GM21576 (cell line): ENCODE data around the gene GPALPP1.
"Not testable (repeated sequence)": the region's sequence is repeated elsewhere in the genome, so short reads cannot be mapped to it uniquely, and the experiment has no call there.

Source experiments
- ATAC-seq: cut with Tn5 transposase; IDR thresholded peaks from one replicate; pipeline ENCODE4 v1.9.1; 2021; ENCODE audit warnings: mild to moderate bottlenecking, moderate library complexity; ENCODE audit not compliant: unreplicated experiment

The GPALPP1 gene, protein sequence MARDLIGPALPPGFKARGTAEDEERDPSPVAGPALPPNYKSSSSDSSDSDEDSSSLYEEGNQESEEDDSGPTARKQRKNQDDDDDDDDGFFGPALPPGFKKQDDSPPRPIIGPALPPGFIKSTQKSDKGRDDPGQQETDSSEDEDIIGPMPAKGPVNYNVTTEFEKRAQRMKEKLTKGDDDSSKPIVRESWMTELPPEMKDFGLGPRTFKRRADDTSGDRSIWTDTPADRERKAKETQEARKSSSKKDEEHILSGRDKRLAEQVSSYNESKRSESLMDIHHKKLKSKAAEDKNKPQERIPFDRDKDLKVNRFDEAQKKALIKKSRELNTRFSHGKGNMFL

DNA sequence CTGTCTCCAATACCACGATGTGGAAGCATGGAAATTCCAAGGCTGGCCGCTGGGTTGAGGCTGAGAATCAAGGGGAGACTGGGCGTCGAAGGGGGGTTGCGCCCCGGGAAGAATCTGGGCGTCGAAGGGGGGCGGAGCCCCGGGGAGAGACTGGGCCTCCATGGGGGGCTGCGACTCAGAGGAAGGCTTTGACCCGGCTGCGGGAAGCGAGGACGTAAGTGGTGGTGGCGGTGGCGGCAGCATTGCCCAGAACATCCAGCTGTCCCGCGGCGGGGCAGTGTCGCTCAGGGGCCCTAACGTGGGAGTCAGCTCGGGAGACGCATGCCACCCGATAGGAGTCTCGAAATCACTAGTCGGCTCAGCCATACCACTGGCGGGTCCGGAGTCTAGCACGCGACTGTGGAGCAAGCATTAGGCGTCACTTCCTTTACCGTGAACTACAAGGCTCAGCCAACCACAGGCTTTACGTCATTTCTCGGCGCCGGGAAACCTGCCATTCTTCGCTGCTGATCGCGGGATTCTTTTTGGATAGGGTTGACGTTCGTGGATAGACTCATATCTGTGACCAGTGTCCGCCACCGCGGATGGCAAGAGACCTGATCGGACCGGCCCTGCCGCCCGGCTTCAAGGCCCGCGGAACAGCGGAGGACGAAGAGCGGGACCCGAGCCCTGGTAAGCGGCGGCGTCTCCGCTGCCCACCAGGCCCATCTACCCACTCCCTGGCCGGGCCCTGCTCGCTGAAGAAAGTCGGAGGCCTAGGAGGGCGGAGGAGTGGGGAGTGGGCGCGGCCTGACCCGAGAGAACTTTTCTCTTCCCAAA is at the start of gene GPALPP1, which contains the start of gene NUFIP1:
Gene GPALPP1, plus strand, starts transcription at position 468 of the 819 bp plus-strand sequence. Its CDS starts 117 bp downstream, at position 585.
Gene NUFIP1, minus strand, starts transcription at position 401 of the 819 bp plus-strand sequence. Its CDS starts 35 bp downstream, at position 366.
- ATAC-seq, result peak; percentile 97

DNA sequence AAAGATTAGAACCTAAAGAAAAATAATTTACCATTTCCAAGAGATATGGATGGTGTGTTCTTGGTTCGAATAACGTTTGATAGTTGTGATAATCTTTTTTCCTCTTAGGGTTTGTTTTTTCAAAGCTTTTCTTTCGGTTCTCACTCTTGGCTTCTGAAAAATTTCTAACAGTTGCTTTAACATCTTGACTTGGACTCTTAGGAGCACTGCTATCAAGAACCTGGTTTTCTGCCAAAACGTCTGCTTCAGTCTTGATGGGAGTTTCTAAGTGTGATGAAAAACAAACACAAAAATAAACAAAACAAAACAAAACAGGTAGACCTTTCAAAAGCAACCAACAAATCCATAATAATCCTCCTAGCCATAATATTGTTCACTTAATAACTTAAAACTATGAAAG is 45.9 kb upstream of the GPALPP1 start:
- not testable (repeated sequence) for ATAC-seq

DNA sequence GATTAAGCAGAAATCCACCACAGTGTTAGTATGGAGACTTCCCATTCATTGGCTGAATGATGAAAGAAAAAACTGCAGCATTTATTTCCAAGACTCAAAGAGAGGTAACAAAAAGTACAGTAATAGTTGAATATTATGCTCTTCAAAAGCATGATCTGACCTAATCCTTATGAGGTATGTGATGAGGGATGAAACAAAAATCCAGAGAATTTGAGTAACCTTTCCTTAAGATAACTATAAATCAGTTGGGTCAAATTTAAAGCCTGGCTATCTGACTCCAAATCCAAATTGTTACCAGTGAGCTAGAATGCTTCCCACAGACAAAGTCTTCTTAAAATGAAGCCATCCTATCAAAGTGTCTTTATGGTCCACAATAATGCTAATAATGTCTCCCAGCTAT is 38.2 kb upstream of the GPALPP1 start:
- ATAC-seq, result no peak

DNA sequence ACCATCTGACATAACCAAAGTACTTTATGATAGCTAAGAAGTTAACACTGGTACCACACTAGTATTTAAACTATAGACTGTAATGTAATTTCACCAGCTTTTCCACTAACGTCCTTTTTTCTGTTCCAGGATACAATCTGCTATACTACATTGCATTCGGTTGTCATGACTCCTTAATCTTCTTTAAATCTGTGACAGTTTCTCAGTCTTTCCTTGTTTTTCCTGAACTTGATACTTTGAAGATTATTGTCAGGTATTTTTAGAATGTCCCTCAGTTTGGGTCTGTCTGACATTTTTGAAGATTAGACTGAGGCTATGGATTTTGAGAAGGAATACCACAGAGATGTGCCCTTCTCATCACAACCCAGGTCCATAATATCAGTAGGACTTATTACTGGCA is 36.7 kb upstream of the GPALPP1 start:
- no peak for ATAC-seq

DNA sequence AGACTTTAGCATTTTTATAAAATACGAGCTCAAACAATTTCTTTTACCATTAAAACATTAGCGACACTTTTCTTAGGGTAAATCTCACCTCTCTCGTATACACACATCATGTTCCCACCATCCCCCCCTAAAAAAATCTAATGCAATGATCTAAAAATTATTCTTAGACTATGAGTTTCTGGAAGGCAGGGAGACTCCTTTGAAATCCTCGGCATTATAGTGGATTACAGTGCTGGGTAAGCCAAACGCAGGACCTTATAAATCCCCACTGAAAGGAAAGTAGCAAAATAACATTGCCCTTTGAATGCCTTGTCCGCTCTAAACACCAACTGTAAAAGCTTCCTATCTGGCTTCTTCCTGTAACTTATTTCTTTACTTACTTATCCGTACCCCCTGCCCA is 35.1 kb upstream of the GPALPP1 start:
- ATAC-seq, result no peak

DNA sequence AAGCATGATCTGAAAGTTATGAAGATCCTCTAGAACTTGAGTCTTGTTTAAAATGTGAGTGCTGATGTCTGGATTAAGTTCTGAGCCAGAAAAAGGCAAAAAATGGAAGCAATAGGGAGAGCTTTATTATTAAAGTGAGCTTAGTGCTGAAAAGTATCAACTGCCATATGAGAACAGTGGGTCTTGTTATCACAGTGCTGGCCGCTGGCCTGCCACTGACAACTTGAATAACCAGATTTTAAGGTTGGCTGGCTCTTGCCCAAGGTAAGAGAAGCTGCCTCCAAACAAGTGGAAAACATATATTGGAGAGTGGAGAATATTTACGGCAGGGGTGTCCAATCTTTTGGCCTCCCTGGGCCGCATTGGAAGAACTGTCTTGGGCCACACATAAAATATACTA is 33.9 kb upstream of the GPALPP1 start:
- no peak for ATAC-seq

DNA sequence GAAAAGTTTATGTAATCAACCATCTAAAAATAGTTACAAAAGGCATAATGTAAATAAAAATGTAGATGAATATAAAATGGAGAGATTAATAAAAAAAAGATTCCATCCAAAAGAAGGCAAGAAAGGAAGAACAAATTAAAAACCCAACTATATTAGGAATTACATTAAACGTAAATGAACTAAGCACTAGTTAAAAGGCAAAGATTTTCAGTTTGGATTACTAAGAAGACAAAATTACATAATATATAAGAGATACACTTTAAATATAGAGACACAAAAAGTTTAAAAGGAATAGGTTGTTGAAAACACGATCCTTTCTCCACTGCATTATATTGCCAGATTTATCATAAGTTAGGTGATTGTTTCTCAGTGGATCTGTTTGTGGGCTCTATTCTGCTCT is 27.3 kb upstream of the GPALPP1 start:
- ATAC-seq, result no peak

DNA sequence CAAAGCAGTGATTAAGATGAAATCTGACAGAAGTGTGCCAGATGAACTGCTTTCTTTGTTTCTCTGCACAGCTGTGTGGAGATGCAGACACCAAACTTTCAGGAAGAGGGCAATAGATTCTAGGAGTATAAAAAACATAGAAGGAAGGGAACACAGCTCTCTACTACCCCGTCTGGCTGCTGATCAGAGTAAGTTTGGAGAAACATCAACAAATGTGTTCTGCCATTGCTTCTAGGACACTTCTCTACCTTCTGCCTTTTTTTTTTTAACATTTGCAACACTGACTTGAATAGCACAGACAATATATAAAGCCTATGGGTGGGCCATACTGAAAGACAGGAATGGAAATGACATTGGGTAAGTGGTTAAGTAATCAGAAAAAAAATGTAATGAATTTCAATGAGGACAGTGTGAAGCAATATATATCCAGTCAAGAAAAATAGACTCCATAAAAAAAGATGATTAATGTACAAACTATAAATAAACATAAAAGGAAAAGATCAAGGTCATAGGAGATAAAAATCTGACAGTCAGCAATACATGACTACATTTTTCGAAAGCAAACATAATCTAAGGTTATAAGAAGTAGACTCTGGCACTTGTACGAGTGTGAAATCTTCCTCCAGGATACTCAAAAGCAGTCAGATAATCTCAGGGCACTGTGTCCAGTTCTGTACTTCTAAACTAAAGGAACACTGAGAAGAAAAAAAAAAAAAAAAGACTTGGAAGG is 21.5 kb upstream of the GPALPP1 start:
- no peak for ATAC-seq

DNA sequence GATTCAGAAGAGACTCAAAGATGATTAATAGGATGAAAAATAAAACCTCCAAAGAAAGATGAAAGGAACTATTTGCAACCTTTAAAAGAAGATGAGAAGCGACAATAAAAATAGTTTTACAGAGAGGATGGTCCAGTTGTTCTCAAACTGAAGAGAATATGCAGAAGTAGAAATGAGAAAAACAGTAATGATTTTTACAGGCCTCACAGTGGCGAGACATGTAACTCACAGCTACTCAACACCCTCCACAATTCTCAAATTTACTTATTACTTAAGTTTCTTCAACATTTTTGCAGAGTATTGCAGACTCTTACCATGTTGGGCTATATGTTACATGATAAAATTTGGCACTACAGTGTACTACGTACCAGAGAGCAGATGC is 20.9 kb upstream of the GPALPP1 start:
- ATAC-seq, result no peak

DNA sequence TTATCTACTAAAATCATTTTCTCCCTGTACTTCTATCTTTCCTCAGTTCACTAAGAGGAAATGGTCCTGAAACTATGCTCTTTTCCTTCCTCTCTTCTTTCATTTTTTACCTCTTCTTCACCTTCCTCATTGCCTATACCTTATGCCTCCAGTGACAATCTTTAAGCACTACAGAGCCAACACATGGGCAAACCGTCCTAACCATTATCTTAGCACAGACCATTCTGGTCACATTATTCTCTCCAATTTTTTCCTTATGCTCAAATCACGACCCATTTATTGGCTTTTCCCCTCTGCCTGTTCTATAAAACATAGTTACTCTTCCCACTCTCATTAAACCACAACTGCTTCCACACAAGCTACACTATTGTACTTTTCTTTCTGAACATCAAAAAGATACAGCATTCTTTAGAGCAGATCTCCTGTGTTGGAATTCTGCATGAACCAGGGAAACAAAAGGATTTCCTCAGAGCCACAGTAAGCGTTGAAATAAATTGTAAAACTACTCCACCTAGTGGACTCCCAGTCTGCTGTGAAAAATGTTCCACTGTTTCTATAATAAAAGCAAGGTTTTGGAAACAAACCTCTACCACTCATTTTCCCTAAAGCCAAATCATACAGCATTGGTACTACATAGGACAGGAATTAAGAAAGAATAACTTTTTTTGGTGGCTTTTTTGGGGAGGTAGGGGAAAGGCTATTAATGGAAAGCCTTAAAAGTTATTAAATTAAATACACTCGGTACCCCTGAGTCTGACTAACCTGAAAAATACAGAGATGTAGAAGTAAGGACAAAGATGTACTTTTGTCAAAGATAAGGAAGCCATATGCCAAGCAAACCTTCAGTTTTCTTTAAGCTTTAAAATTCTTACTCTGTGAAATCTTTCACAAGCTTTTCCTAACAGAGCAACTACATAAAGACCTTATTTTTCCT is 19.5 kb upstream of the GPALPP1 start:
- no peak for ATAC-seq

DNA sequence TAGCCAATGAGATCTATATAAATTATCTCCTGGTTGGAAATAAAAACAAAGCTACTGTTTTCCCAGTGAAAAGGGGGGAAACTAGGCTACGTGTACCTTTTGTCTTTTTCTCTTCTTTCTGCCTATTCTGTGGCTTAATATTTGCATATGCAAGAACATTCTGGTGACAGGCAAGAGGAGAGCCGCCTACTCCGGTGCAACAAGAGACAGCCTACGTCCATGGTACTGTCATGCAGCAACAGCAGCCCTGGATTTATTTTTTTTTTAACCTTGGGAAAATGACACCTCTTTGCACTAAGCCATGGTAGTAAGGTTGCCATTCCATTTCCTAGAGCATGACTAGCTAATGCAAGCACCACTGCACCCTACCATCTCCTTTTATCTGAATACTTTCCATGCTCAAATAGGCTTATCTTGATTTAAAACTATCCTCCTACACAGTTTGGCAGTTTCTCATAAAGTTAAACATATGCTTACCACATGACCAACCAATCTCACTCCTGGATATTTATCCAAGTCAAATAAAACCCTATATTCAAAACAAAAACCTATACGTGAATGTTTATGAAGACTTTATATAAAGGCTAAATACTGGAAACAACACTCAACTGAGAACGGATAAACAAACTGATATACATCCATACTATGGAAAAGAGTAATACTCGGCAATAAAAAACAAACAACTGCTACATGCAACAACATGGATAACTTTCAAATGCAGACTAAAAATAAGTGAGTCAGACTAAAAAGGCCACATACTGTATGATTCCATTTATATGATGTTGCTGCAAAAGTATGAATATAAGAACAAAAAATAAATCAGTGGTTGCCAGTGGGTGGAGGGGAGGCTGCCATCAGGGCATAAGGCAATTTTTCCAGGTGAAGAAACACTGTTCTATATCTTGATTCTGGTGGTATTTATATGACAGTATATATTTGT is 17.4 kb upstream of the GPALPP1 start:
- no peak for ATAC-seq

DNA sequence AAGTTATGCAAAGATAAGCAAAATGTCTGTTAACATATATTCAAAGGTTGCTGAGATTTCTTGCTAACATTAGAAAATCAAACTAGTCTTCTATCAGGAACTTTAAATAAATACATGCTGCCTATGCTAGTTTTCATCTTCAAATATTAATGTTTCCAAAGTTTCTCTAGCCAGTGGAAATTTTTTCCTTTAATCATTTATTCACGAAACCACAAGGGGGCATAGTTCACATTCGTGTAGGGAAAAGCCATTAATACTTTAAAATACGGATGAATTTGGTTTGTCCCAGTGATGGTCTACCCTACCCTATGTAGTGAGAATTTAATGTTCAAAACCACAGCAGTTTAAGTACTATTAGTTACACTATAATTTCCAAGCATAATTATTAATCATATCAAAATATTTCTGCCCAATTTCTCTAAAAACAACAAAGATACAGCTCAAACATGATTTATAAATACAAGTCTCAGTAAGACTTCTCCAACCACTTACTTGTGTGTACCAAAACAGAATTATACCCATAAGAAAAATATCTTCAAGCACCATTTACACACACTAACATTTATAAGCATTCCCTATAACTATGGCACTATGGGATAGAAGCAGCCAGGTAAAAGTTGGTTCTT is 16.3 kb upstream of the GPALPP1 start:
- ATAC-seq, result no peak

DNA sequence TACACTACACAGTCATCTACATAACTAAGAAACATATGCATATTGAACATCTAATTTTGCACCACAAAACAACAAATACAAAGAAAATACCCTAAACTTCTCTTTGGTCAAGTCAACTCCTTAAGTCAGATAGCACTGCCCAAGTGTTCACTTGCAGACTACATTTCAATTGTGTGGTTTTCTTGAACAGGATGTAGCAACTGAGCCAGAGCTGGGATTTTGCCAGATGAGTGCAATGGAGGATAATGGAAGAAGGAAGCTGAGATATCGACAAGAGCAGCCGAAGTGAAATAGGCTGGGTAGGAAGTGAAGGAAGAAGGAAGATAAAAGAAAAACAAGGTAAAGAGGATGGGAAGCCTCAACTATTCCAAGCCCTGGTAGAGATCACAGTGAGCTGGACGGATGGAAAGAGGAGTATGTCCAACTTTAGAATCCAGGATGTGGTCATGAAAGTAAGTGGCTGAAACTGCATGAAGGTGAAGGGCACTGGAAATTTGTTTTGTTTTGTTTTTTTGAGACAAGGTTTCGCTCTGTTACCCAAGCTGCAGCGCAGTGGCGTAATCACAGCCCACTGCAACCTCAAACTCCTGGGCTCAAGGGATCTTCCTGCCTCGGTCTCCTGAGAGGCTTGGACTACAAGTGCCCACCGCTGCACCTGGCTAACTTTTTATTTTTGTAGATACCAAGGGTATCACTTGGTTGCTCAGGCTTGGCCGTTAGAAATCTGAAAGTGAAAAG is 15.1 kb upstream of the GPALPP1 start:
- peak; percentile 49 for ATAC-seq

DNA sequence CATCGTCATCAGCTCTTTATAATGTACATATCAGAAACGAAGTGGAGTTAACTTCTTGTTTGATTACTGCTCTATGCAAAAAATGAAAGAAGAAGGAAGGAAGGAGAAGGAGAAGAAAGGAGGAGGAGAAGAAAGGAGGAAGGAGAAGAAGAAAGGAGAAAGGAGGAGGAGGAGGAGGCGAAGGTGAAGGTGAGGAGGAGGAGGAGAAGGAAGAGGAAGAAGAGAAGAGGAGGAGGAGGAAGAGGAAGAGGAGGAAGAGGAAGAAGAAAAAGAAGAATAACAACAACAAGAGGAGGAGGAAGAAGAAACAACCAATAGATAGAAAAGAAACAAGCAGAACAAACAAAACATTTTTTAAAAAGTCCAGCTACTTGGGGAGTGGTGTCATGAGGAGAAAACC is 13.1 kb upstream of the GPALPP1 start:
- no peak for ATAC-seq

DNA sequence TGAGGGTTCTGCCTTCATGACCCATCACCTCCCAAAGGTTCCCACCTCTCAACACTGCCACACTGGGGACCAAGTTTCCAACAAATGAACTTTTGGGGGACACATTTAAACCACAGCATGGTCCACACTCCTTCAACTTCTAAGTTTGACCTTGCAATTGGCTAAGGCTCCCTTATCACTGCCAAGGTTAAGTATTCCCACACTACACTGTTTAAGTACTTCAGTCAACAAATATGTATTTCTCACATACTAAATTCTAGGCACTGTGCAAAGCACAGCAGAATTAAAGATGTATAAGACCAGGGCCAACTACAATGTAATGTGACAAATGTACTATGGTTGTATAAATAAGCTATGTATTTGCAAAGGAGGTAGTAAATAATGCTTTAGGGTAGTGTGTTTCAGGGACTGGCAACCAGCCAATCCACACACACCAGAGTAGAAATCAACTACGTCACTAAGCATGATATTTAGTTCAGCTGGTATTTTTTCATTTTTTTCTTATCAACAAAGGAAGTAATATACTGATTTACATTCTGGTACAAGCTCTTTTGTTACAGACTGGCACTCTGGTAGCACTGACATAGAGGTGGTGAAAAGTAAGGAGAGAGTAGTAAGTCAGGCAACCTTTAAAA is 12.3 kb upstream of the GPALPP1 start:
- no peak for ATAC-seq

DNA sequence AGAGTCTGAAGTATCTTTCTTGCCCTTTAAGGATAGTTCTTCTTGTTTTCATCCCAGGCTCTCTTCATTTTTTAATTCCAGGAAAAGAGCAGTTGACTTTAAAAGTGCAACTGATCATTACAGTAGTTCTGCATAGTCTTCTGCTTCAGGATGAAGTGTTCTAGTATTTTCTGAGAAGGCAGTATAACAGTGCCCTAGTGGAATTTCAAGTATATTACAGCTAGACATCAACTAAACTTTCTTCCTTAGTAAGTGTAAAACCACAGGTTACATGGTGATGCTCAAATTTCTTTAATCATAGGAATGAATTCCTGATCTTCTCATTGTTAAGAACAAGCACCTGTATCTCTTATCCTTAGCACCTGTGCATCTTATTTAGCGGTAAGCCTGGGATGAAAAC is 11.0 kb upstream of the GPALPP1 start:
- ATAC-seq, result no peak

DNA sequence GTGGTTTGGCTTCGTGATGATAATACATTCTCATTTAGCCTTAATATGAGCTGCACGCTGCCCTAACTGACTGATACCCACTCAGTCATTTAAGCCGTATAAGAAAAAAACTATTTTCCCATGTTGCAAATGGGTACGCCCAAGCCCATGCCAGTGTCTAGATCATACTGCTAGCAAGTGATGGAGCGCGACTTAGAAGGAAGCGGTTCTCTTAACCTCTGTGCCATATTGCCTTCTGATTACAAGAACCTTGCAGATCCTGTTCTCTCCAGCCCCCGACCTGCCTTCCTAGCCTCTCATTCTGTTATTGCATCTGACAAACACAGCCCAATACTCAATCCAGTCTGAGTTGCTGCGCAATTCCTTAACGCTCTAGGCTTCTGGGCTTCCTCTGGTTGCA is 603 bp downstream of the GPALPP1 start:
- ATAC-seq, result peak; percentile 6

DNA sequence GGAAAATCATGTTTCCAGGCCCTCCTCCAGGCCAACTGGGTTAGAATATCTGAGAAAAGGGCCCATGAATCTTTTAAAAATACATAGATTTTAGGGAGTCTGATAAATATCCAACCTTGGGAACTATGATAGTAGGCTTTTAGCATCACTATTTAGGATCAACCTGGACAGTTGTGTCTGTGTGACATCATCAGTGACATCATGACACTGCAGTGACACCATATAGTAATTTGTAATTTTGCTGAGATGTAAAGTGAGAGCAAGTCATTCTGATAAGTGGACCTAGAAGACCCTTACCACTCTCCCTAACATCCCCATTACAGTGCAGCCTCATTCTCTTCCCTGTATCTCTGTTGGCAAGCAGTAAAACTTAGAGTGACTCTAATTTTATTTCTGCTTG is 14.1 kb downstream of the GPALPP1 start:
- no peak for ATAC-seq
